DOHH2 (cell line): ENCODE measurements around the gene GRID2.

Source experiments
- H3F3A ChIP-seq: fragments of 200-600 bp; sonication (generic), shearing (Covaris generic); 2 replicates; pipeline ENCODE4 v1.6.0; 2016; ENCODE audit warnings: antibody characterized with exemption, mild to moderate bottlenecking; ENCODE audit not compliant: control insufficient read depth, insufficient read depth
- H3K27ac ChIP-seq: fragments of 200-600 bp; sonication (generic); 2 replicates; pipeline ENCODE4 v1.5.1; 2014; ENCODE audit warnings: low read depth, mild to moderate bottlenecking, low read length, moderate library complexity
- H3K27me3 ChIP-seq: fragments of 200-600 bp; sonication (generic); 2 replicates; pipeline ENCODE4 v1.6.1; 2014; ENCODE audit warnings: mild to moderate bottlenecking, low read length, mixed read lengths; ENCODE audit not compliant: control insufficient read depth
- H3K36me3 ChIP-seq: fragments of 200-600 bp; sonication (generic); 2 replicates; pipeline ENCODE4 v1.6.1; 2014; ENCODE audit warnings: mild to moderate bottlenecking, low read length, moderate library complexity, mixed read lengths; ENCODE audit not compliant: control insufficient read depth
- H3K4me1 ChIP-seq: fragments of 200-600 bp; sonication (generic); 2 replicates; pipeline ENCODE4 v1.6.1; 2014; ENCODE audit warnings: mild to moderate bottlenecking, low read length, mixed read lengths; ENCODE audit not compliant: control insufficient read depth
- H3K4me2 ChIP-seq: fragments of 200-600 bp; sonication (generic); 2 replicates; pipeline ENCODE4 v1.6.0; 2014; ENCODE audit warnings: mild to moderate bottlenecking, low read length, moderate library complexity
- H3K4me3 ChIP-seq: fragments of 200-600 bp; sonication (generic); 2 replicates; pipeline ENCODE4 v1.5.1; 2014; ENCODE audit warnings: mild to moderate bottlenecking, low read length, mixed read lengths
- H3K79me2 ChIP-seq: fragments of 200-600 bp; sonication (generic); 2 replicates; pipeline ENCODE4 v1.6.1; 2014; ENCODE audit warnings: mild to moderate bottlenecking, low read length, mixed read lengths; ENCODE audit not compliant: control insufficient read depth
- H3K9me2 ChIP-seq: fragments of 200-600 bp; sonication (generic); replicated peaks from 2 replicates; pipeline ENCODE4 v1.6.1; 2014; ENCODE audit warnings: mild to moderate bottlenecking, low read length, mixed read lengths; ENCODE audit not compliant: control insufficient read depth
- H3K9me3 ChIP-seq: fragments of 200-600 bp; sonication (generic); 2 replicates; pipeline ENCODE4 v1.6.1; 2014; ENCODE audit warnings: antibody characterized with exemption, low read length, mixed read lengths; ENCODE audit not compliant: control insufficient read depth, insufficient read depth
- H4K20me1 ChIP-seq: fragments of 200-600 bp; sonication (generic); 2 replicates; pipeline ENCODE4 v1.6.0; 2014; ENCODE audit warnings: low read depth, mild to moderate bottlenecking, antibody characterized with exemption, low read length, moderate library complexity; ENCODE audit not compliant: control insufficient read depth, insufficient read depth
- CTCF ChIP-seq: fragments of 200-600 bp; sonication (generic); IDR thresholded peaks from one replicate; pipeline ENCODE4 v1.5.1; 2014; ENCODE audit warnings: antibody characterized with exemption, mild to moderate bottlenecking, low read depth, low read length; ENCODE audit not compliant: poor library complexity, severe bottlenecking
- EZH2phosphoT487 ChIP-seq: fragments of 200-600 bp; sonication (generic); IDR thresholded peaks from 2 replicates; pipeline ENCODE4 v1.6.1; 2017; ENCODE audit warnings: borderline replicate concordance, mild to moderate bottlenecking, antibody characterized with exemption, low read length, moderate library complexity, mixed read lengths

Gene GRID2

GRCh38 chr4:92885632-92886031 lies 581.9 kb downstream of the GRID2 start:
- Histone ChIP-seq H3K4me3 (no peak overlapping the region), H3K4me2 (no peak overlapping the region), H3F3A (no peaks in the 10 kb centered on the region), H3K36me3 (no peaks in the 10 kb centered on the region), H3K27me3 (no peaks in the 10 kb centered on the region), H4K20me1 (no peaks in the 10 kb centered on the region), H3K9me2 (no peaks in the 10 kb centered on the region), H3K79me2 (no peaks in the 10 kb centered on the region), H3K27ac (no peak overlapping the region), H3K9me3 (no peaks in the 10 kb centered on the region), H3K4me1 (no peaks in the 10 kb centered on the region)
- TF ChIP-seq EZH2phosphoT487: no peak
- TF ChIP-seq CTCF: no peak

GRCh38 chr4:92952426-92952825 lies 648.7 kb downstream of the GRID2 start:
- Histone ChIP-seq H3K36me3 (no peaks in the 10 kb centered on the region), H3K27me3 (no peaks in the 10 kb centered on the region), H4K20me1 (no peaks in the 10 kb centered on the region), H3K4me3 (no peak overlapping the region), H3K9me3 (no peaks in the 10 kb centered on the region), H3K4me2 (no peak overlapping the region), H3K4me1 (no peaks in the 10 kb centered on the region), H3K9me2 (no peaks in the 10 kb centered on the region), H3K27ac (no peak overlapping the region), H3F3A (no peaks in the 10 kb centered on the region), H3K79me2 (no peaks in the 10 kb centered on the region)
- TF ChIP-seq CTCF (no peak), EZH2phosphoT487 (no peak)

- Histone ChIP-seq H3K36me3 (no peaks in the 10 kb centered on the region), H3F3A (no peaks in the 10 kb centered on the region), H3K79me2 (no peaks in the 10 kb centered on the region), H3K4me2 (no peak overlapping the region), H3K4me3 (no peak overlapping the region), H3K4me1 (no peaks in the 10 kb centered on the region), H3K9me2 (no peaks in the 10 kb centered on the region), H3K27ac (no peak overlapping the region), H3K27me3 (no peaks in the 10 kb centered on the region), H4K20me1 (no peaks in the 10 kb centered on the region), H3K9me3 (no peaks in the 10 kb centered on the region)
- no peak for TF ChIP-seq CTCF
- no peak for TF ChIP-seq EZH2phosphoT487
Observed at GRCh38 chr4:92952897-92953296, 649.1 kb downstream of the GRID2 start.

GRCh38 chr4:92953462-92953861 lies 649.7 kb downstream of the GRID2 start:
- no peaks in the 10 kb centered on the region for H3K36me3 ChIP-seq
- H3K9me2 ChIP-seq: no peaks in the 10 kb centered on the region
- no peaks in the 10 kb centered on the region for H4K20me1 ChIP-seq
- no peaks in the 10 kb centered on the region for H3K79me2 ChIP-seq
- no peaks in the 10 kb centered on the region for H3K9me3 ChIP-seq
- H3K4me1 ChIP-seq: no peaks in the 10 kb centered on the region
- H3K4me2 ChIP-seq: no peak overlapping the region
- H3K4me3 ChIP-seq: no peak overlapping the region
- H3F3A ChIP-seq: no peaks in the 10 kb centered on the region
- H3K27me3 ChIP-seq: no peaks in the 10 kb centered on the region
- no peak for TF ChIP-seq CTCF
- no peak for TF ChIP-seq EZH2phosphoT487
- H3K27ac ChIP-seq: no peak overlapping the region
